ENCODE data around the gene GOLGA6L10.
"Not testable (repeated sequence)": the region's sequence is repeated elsewhere in the genome, so short reads cannot be mapped to it uniquely, and the experiment has no call there.

Gene GOLGA6L10

DNA sequence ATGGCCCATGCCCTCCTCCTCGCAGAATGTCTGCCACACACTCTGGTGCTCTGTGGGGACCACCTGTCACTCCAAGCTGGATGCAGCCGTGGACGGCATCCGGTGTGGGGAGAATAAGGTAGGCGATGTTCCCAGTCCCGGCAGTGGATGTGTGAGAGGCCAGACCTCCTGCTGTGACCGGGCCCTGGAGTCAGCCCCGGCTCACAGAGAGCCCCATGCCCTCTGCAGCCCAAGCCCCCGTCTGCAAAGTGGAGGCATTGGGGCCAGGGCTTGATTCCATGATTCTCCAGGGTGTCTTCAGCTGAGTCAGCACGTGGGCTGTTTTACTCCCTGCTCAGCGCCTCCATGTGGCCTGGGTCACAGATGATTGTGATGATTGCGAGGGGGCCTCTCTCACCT lies 32.2 kb downstream of the GOLGA6L10 start:
- DNase-seq: no peak

DNA sequence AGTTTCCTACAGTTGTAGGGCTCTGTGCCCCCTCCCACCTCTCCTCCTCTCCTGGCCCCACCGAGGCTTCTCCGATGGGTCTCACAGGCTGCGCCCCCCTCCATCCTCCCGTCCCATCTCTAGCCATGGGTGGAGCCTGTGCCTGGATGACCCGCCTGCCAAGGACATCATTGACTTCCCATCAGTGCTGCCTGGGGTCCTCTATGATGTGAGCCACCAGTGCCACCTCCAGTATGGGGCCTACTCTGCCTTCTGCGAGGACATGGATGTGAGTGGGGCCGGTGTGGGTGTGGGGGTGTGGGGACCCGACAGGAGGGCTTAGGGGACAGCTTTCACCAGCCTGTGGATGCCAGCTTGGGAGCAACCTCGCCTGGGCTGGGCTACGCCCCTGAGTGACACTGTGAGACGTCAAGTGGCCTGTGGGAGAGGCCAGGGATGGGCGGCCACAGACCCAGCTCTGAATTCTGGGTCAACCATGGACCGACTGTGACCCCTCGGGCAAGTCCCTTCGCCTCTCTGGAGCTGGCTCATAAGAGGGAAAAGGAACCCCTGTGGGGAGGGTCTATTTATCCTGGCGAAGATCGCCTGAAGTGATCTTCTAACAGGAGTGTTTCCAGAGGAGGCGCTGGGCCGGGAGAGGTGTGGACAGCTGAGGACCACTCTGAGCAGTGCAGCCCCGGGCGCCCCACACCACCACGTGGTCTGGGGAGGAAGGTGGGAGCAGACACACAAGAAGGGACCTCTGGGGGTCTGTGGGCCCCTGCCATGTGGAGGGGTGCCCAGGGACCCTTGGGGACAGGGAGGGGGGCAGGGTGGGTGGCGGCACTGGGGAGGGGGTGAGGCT lies 32.8 kb downstream of the GOLGA6L10 start:
- DNase-seq: not testable (repeated sequence)

DNA sequence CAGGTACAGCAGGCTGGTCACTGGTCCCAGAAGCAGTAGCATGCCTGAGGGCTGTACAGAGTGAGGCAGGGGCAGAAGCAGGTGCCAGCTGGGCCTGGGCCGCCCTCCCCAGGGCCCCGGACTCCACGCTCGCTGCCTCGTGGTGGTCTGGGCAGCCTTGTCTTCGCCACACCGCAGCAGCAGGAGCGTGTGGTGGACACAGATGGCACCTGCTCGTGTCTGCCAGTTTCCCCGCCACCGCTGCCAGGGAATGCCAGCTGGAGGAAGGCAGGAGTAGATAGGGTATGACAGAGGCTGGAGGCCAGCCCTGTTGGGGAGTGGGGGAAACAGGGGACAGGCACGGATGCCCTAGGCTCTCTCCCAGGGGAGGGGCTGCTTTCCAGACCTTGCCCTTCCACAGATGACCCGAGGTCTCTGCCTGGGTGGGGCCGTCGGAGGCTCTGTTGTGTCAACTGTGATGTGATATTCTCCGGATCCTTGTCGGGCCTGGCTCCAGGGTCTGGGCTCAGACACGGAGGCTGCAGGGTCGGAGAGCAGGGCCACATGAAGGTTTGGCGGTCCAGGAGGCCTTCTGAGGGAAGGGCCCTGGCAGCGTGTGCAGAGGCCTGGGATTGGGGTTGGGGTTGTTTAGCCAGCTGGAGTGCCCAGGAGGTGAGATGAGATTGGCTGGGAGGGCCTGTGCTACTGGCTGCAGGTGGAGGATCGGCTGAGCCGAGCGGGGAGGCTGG lies 33.6 kb downstream of the GOLGA6L10 start:
- no peak for DNase-seq

DNA sequence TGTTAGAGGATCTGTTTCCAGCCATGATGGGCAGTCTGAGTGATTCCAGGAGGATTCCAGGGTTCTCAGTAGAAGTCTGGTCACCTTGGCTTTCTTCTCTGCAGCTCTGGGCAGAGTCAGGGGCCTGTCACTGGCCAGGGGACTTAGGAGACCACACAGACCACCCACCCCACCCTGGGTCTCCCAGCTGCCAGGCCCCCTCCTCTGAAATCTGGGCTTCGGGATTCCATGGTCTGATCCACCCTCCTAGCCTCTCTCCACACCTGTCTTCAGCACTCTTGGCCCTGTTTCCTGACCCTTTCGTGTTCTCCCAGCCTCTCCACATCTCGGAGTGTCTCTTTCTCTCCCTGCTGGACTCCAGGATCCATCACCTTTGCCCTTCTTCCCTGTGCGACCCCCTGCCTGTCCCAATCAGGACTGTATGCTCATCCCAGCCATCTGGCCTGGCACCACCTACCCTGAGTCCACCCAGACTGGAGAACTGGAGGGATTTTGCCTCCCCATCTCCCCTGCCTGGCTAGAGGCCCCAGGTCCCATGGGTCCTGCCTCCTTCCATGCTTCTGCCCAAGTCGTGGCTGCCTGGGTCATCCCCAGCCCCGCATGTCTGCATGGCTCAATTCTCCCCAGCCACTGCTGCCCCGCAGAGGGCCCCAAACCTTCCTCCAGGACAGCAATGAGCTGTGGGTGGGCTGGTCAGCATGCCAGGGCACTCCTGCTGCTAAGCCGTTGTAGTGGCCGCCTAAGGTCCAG lies 34.3 kb downstream of the GOLGA6L10 start:
- no peak for DNase-seq

DNA sequence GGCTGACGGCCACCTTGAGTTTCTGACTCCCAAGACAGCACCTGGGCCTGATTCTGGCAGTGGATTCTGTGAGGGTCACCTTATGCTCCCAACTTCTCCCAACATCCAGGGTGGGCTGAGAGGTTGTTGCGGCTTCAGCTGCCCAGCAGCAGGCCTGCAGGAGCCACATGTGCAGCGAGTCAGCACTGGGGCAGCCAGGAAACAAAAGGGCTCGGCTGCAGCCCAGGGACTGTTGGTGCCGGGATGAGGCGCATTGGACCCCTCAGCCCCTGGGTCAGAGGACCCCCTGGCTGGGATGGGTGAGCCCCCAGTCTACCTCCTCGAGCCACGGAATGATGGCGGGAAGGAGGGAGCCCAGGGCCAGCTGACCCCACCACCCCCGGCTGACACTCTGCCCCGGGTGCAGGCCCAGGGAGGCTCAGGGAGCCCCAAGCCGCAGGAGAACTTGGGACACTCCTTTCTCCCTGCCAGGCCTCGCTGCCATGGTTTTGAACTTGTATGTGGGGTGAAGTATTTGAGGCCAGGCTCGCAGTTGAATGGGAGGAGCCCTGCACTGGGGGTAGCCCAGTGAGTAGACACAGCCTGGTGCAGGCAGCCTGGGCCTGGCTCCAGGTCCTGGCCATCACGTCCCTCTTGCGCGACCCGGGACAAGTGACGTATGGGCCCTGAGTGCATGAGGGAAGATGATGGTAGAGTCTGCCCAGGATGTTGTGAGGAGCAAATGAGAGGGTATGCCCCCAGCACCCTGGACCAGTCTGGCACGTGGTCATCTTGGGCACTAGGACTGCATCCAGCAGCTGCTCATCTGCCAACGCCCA lies 35.1 kb downstream of the GOLGA6L10 start:
- DNase-seq: not testable (repeated sequence)

DNA sequence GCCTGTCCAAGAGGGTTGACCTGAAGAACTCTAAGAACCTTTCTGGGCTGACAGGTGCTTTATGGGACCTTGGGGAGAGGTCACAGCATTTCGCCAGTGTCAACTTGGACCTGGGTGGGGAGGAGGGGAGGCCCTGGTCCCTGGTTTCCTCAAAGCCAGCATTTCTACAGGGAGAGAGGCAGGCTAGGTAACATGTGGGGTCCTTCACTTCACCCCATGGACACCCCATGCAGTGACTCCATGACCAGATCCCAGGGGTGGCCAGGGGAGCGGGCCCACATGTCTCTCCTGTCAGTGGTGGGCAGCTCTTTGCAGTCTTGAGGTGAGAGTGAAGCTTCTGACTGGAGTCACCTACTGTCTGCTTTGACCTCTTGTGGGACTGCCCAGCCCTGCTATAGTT lies 35.8 kb downstream of the GOLGA6L10 start:
- no peak for DNase-seq

DNA sequence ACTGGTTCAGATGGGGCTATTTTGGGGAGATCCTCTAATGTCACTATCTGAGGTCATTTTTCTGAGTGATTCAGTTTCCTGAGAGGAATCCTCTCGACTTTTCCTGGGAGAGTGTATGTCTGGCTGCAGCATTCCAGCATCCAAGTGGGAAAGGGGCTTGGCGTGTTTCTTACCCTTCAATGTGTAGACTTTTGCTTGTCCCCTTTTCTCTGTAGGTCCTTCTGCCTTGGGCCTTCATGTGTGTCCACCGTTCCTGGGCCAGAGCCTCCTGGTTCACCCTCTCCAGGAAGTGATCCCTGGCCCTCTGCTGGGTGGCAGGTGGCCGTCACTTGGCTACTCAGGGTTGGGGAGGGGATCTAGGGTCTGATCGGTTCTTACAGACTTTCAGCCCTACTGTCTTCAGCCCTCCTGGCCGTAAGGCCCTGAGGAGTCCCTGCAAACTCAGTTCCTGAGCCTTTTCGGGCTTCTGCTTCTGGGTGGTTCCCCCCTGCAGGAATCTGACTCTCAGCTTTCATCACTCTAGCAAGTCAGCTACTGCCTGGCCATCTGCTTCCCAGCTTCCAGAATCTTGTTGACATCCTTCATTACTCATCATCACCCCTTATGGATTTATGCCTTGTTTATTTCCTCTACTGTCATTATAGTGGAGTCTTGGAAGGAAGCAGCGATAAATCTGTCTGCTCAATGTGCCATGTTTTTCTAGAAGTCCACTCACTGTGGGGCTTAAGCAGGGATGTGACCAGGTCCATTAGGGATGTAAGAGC lies 36.5 kb downstream of the GOLGA6L10 start:
- no peak for DNase-seq

DNA sequence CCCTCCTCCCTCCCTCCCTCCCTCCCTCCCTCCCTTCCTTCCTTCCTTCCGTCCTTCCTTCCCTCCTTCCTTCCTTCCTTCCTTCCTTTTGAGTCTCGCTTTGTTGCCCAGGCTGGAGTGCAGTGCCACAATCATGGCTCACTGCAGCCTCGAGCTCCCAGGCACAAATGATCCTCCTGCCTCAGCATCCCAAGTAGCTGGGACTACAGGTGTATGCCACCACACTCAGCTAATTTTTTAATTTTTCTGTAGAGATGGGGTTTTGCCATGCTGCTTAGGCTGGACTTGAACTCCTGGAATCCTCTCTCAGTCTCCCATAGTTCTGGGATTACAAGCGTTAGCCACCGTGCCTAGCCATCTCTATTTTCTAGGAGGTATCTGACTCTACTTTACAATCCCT lies 38.0 kb downstream of the GOLGA6L10 start:
- not testable (repeated sequence) for DNase-seq

DNA sequence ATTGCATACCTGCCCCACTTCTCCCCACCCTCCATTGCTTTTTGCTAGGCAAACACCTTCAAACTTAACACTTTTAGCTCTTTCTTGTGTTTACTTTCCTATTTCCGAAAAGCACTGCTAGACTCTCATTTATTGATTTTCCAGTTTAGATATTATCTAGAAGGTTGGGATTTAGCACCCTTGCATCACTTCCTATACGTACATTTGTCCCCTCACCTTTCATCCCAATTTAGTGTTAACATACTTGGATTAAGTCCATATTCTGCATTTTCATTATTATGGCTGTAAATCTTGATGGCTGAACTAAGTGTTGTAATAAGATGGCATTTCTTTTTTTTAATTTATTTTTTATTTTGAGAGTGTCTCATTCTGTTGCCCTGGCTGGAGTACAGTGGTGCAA lies 39.5 kb downstream of the GOLGA6L10 start:
- DNase-seq: no peak

DNA sequence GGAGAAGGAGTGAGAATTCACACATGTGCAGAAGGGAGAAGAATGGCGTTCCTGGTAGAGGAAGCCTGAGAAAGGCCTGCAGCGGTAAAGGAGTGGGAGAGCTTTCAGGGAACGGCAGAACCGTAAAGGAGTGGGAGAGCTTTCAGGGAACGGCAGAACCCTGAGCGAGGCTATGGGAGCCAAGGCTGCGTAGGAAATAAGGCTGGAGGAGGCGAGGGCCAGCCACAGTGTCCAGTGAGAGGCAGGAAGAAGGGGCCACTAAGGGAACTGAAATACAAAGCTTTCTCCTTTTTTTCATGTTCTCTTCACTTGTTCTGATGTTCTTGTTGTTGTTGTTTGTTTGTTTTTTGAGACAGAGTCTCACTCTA lies 41.6 kb downstream of the GOLGA6L10 start:
- DNase-seq: no peak

DNA sequence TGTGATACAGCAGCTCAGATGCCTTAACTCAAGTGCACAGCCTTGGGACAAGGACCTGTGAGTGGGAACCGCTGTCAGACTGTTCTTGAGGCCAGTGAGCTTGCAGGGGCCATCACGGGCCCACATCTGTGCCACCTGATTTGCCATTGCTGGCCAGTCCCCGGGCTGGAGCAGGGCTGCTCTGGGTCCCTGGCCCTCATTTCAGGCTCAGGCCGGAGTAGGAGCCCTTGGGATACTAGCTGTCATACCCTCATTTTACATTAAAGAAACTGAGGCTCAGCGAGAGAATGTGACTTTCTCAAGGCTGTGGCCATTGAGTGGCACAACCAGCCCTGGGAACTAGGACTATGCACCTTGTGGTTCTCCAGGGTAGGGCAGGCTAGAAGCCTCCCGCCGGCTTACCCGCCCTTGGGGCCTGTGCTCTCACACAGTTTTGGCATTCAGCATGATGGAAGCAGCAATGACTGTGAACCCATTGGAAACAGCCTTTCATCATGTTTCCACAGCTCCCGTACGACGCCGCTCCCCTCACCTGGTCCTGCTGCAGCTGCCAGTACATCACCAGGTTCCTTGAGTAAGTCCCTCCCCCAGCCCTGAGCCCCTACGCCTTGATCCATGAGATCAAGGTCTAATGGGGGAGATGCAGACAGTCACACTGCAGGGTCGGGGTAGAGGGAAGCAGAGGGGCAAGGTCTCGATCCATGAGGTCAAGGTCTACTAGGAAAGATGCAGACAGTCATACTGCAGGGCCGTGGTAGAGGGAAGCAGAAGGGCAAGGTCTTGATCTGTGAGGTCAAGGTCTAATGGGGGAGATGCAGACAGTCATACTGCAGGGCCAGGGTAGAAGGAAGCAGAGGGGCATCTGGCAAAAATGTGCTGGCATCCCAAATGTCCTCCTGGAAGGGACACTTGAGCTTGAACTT lies 42.2 kb downstream of the GOLGA6L10 start:
- DNase-seq: no peak

DNA sequence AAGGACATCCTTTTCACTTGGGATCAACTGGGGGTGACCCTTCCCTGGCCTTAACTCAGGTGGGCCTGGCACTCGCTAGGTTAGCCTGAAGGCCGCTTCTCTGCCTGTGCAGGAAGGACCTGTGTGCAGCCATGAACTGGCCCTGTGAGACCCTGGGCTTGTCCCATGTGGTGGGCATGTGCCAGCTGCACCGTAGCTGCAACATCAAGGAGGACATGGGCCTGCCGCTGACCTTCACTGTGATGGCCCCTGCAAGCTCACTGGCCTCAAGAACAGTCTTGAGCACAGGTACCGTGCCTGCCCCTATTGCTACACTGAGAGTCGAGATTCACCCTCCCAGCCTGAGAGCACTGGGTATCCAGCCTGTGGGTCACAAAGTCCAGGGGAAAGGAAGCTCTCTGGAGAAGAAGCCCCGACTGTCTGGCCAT lies 43.6 kb downstream of the GOLGA6L10 start:
- DNase-seq: no peak

DNA sequence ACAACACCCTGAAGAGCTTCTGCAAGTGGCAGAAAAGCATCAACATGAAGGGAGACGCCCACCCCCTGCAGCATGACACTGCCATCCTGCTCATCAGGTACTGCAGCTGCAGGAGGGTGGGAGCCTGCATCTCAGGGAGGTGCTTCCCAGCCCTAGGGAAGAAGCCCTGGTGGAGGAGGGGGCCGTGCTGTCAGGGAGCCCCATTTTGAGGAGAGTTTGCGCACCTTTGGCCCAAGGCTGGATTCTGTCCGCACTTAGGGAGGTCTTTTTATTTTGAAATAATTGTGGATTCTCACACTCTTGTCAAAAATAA lies 44.5 kb downstream of the GOLGA6L10 start:
- DNase-seq: no peak

DNA sequence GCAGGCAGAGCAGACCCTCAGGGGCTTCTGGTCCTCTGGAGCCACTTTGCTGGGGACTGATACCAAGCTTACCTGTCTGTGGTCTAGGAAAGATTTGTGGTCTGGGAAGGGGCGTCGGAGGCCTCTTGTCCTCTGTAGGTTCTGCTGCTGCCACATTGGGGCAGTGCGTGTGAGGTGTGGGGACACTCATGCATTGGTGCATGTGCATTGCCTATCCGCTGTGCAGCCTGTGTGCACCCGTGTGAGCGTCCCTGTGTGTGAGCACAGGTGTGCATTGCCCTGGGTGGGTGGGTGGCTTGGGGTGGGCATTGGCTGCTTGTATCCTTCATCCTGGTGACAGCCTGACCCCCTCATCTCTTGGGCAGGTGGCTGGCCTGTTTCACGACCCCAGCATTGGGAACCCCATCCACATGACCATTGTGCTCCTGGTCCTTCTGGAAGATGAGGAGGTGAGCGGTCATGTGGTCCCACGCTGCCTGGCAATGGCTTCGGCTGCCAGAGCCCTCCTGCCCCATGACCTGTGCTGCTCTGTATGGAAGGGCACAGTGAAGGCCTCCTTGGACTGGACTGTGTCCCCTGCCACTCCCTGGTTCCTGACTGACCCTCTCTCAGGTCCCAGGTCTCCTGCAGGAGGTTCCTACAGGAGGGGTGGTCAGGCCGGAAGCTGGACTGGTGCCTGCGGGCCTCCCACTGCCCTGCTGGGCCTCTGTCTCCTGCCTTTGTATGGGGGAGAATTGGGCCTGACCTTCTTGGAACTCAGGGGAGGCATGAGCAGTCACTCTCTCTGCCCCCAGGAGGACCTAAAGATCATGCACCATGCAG lies 45.1 kb downstream of the GOLGA6L10 start:
- no peak for DNase-seq

DNA sequence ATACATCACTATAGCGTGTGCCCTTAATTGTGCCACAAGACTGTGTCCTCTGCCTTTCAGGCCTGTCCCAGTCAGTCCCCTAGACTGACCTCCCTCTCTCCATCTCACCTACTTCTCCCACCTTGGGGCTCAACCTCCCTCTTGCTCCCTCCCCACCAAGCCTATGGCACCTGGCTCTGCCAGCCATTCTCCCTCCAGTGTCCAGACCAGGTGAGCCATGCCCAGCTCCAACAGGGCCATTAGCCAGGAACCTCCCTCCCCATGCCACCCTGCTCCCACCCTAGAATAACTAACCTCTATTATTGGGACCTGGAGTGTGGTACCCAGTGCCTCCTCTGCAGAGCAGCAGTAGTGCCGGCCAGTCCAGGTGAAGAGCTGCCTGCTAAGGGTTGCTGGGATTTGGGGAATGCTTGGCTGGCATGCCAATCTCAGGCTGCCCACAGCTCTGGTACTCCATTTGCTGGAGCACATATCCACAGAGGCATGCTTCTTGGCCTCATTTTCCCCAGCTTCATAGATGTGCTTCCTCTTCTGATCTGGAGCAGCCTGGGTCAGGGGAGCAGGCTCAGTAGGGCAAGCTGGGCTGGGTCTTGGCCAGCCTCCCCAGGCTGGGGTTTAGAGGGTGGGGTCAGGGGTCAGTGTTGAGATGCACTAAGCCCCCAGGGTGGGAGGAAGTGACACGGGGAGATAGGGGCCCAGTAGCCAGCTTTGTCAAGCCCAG lies 47.8 kb downstream of the GOLGA6L10 start:
- DNase-seq: no peak

DNA sequence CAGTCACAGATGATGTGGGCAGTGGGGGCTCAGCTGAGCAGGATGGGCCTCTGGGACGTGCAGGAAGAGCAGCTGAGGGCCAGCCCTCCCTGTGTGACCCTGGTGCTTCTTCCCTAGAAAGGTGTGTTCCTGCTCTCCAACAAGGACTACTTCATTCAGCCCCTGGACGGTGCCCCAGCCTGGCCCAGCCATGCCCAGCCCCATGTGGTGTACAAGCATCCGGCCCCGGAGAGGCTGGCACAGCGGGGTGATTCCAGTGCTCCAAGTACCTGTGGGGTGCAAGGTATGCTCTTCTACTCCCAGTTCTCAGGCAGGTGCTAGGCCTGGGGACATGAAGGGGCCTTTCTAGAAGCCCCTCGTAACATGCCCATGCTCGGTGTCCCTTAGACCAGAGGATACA lies 48.4 kb downstream of the GOLGA6L10 start:
- DNase-seq: no peak

DNA sequence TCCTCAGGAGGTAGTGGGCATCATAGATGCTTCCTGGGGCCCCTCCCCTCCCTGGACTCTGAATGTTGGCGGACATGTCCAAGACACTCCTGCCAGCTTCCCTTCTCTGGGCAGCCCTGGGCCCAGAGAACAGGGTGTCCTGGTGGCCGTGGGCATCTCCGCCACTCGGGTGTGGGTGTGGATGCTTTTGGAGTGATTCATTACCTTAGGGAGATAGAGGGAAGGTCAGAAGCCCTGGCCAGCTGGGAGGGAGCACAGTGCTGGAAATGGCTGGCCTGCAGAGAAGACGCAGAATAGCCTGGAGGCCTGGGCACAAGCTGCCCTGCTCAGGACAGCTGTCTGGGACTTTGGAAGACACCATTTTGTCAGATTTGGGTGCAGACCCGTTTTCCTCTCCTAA lies 48.9 kb downstream of the GOLGA6L10 start:
- DNase-seq: not testable (repeated sequence)

DNA sequence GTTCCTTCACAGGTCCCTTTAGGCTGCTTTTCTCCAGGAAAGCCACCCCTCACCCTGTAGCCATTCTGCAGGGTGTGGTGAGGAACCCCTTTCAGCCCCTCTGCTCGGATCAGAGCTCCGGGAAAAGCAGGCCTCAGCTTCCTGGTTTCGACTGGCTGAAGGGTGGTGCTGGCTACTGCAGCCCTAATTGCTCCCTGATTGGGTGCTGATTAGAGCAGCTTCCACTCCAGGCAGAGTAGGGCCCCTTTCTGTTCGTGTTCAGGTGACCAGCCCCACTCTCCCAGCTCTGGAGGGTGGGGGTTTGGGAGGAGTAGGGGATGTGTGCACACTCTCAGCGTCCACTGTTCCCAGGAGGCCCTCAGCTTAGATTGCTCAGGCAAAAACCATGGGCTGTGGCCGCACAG lies 49.8 kb downstream of the GOLGA6L10 start:
- not testable (repeated sequence) for DNase-seq

DNA sequence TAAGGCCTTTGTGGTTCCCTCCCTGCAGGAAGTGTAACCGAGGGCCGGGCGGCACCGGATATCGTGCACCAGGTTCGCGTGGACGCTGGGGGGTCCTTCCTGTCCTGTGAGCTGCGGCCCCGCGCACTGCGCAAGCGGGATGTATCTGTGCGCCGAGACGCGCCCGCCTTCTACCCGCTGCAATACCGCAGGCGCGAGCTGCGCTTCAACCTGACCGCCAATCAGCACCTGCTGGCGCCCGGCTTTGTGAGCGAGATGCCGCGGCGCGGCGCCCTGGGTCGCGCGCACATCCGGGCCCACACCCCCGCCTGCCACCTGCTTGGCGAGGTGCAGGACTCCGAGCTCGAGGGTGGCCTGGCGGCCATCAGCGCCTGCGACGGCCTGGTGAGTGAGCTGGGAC lies 50.8 kb downstream of the GOLGA6L10 start:
- DNase-seq: no peak

Data from NCI-H2081 treated with DMSO at 0.1 percent for 48 hours (cell line).